Type B pancreatic cell (in vitro differentiated cells): Measurements from ENCODE around the gene EMILIN2. TPM values are rescaled to one million over a fixed set of nuclear protein-coding genes. Genes with fewer than 3 reads are reported as not detected.

Experiments used
- DNase-seq: peaks from one replicate; pipeline ENCODE4 v3.0.0; 2021; ENCODE audit warnings: mixed read lengths; ENCODE audit not compliant: unreplicated experiment; ENCODE audit errors: extremely low spot score
- H3K27ac Mint-ChIP-seq: 2 replicates; pipeline ENCODE4 v1.8.0; 2021; ENCODE audit warnings: mild to moderate bottlenecking, mixed read lengths
- H3K27me3 Mint-ChIP-seq: 2 replicates; pipeline ENCODE4 v1.8.0; 2021; ENCODE audit warnings: mixed read lengths
- H3K36me3 Mint-ChIP-seq: 2 replicates; pipeline ENCODE4 v1.8.0; 2021; ENCODE audit warnings: mixed read lengths
- H3K4me1 Mint-ChIP-seq: one replicate; pipeline ENCODE4 v1.8.0; 2021; ENCODE audit warnings: mixed read lengths; ENCODE audit not compliant: unreplicated experiment
- H3K4me3 Mint-ChIP-seq: 2 replicates; pipeline ENCODE4 v1.8.0; 2021; ENCODE audit warnings: mild to moderate bottlenecking, mixed read lengths
- H3K9me3 Mint-ChIP-seq: 2 replicates; pipeline ENCODE4 v1.8.0; 2021; ENCODE audit warnings: mixed read lengths
- total RNA-seq: library from RNA; stranded (reverse); gene quantifications from 2 replicates; pipeline ENCODE4 v1.2.1, GENCODE V29; 2021; ENCODE audit warnings: low replicate concordance
- TF ChIP-seq, protein P1 (sequence below): fragments of 200-600 bp; sonication (generic); conservative IDR thresholded peaks from 2 replicates; pipeline ENCODE4 v1.5.0; 2021; ENCODE audit warnings: antibody characterized with exemption, mild to moderate bottlenecking

EMILIN2 gene
- total RNA-seq, 1 donor from 2014 or later = 9.4 TPM

DNA sequence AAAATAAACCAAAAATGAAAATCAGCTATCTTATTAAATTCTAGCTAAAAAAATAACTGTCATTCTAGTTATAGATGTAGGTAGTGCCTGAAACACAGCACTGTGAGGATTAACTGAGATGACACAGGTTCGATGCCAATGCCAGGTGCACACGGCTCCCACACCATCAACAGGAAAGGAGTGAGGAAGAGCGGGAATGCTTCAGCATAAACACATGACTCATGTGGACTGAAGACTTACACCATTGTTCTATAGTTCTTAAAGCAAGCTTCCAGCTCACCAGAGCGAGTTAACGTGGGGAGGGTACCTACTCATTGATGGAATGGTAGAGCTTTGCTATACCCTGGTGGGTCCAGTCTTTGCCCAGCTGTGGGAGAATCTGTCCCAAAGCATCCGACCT lies 76.7 kb downstream of the EMILIN2 start:
- Mint-ChIP-seq H3K9me3 (no peaks in the 10 kb centered on the region), H3K27ac (no peak overlapping the region), H3K36me3 (peaks cover 18% of the 10 kb centered on the region)

DNA sequence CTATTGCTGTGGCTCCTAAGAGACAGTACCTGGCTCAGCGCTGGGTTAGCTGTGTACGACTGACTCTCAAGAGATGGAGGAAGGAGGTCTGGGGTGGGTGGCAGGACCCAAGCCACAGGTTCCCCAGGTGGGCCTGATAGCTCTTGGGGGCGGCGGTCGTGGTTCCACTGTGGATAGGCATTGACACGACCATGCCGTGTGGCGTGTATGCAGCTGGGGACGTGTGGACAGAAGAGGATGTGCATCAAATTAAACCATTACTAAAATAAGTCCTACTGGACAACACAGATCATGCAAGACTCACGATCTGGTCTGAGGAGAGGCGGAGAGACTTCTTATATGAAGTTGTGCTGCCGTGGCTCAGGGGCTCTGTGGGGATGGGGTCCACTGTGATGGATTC lies 78.1 kb downstream of the EMILIN2 start:
- no peak for DNase-seq
- H3K9me3 Mint-ChIP-seq = no peaks in the 10 kb centered on the region
- H3K36me3 Mint-ChIP-seq = peaks cover 18% of the 10 kb centered on the region
- H3K27ac Mint-ChIP-seq = no peak overlapping the region
- TF ChIP-seq, protein P1, sequence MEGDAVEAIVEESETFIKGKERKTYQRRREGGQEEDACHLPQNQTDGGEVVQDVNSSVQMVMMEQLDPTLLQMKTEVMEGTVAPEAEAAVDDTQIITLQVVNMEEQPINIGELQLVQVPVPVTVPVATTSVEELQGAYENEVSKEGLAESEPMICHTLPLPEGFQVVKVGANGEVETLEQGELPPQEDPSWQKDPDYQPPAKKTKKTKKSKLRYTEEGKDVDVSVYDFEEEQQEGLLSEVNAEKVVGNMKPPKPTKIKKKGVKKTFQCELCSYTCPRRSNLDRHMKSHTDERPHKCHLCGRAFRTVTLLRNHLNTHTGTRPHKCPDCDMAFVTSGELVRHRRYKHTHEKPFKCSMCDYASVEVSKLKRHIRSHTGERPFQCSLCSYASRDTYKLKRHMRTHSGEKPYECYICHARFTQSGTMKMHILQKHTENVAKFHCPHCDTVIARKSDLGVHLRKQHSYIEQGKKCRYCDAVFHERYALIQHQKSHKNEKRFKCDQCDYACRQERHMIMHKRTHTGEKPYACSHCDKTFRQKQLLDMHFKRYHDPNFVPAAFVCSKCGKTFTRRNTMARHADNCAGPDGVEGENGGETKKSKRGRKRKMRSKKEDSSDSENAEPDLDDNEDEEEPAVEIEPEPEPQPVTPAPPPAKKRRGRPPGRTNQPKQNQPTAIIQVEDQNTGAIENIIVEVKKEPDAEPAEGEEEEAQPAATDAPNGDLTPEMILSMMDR = no peak
- H3K4me1 Mint-ChIP-seq = no peaks in the 10 kb centered on the region
- H3K27me3 Mint-ChIP-seq = no peaks in the 10 kb centered on the region
- H3K4me3 Mint-ChIP-seq = no peak overlapping the region

More for the DNA sequence above, 76.7 kb downstream of the EMILIN2 start:
- Mint-ChIP-seq H3K4me3 (no peak overlapping the region), H3K4me1 (no peaks in the 10 kb centered on the region), H3K27me3 (no peaks in the 10 kb centered on the region)
- no peak for DNase-seq
- TF ChIP-seq, protein P1 = no peak

DNA sequence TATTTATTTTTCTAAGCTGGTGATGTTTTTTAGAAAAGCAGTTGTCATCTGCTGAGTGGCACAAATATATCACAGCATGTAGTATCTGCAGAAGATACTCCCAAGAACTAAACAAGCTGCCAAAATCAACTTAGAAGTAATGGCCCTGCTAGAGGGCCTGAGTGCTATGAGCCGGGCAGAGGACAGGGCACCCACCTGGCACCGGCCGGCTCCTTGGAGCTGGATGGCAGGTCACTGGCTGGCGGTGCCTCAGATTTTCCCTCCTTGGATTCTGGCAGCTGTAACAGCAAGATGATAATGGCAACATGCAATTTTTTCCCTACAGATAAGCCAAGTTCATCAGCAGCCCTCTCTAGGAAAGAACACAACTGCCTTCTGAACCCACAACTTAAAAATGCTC lies 79.7 kb downstream of the EMILIN2 start:
- Mint-ChIP-seq H3K4me1 (no peaks in the 10 kb centered on the region), H3K27ac (no peak overlapping the region), H3K27me3 (no peaks in the 10 kb centered on the region), H3K36me3 (peaks cover 7% of the 10 kb centered on the region), H3K4me3 (no peak overlapping the region), H3K9me3 (no peaks in the 10 kb centered on the region)
- no peak for DNase-seq
- TF ChIP-seq, protein P1 = no peak

DNA sequence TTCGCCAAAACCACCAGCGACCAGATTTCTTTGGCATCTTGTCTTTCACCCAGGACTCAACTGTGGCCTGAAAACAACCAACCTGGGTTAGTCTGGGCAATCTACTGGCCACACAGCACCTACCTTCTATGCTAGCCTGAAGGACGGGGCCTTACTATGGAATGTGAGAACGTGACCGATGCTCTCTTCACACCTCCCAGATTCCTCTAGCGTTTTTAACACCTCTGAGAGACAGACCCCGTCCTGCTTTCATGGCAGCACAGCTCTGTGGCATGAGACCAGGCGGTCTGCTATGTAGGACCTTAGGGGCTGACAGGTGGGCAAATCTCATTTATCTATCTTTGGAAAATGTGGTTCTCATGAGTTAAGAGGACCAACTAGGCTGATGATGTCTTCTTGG lies 80.9 kb downstream of the EMILIN2 start:
- TF ChIP-seq, protein P1 = no peak
- Mint-ChIP-seq H3K27me3 (no peaks in the 10 kb centered on the region), H3K9me3 (no peaks in the 10 kb centered on the region), H3K4me1 (peaks cover 5% of the 10 kb centered on the region), H3K36me3 (peaks cover 4% of the 10 kb centered on the region), H3K4me3 (no peak overlapping the region), H3K27ac (no peak overlapping the region)
- no peak for DNase-seq

DNA sequence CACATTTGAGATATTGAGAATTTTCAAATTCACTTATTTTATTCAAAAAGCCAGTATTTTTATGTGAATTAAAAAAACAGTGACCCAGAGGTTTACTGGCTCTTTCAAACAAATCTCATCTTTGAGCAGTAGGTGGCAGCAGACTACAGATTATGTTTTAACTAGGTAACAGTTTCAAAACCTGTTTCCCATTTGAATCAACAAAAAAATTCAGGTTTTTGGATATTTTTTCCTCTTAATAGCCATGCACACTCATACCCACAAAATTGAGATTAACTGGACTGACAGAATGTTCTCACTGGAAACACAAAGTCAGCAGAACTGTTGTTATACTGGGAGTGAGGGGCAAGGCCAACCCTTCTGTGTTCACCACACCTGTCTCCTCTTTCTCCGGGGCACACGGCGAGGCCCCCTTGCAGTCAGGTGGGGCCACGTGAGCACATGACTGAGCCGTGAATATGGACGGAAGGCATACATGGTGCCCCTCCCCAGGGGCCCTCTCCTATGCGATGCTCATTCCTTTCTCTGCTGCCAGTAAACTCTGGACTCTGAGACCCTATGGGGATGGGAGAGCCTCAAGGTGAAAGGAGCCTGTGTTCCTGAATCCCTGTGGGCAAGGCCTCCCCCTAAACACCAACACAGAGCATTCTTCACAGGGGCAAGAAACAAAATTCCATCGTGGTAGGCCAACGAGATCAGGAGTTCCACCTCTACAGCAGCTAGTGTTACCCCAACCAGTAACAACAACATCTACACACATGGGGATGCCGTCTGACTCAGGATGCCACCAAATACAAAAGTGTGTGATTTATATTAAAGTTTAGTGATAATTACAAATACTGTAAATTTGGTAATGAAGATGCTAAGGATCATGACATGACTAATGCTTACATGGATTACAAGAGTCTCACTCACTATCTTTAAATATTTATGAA lies 85.7 kb downstream of the EMILIN2 start:
- Mint-ChIP-seq H3K4me1 (peaks cover 12% of the 10 kb centered on the region), H3K4me3 (no peak overlapping the region), H3K36me3 (peaks cover 6% of the 10 kb centered on the region), H3K9me3 (no peaks in the 10 kb centered on the region), H3K27ac (peak overlapping the region; percentile 22), H3K27me3 (no peaks in the 10 kb centered on the region)
- no peak for DNase-seq
- TF ChIP-seq, protein P1 = peak; percentile 96
